Measurements from ENCODE around the gene CD2AP.
A peak's percentile ranks its signal among the peaks of the same experiment; 100 is the strongest.
"Not testable (repeated sequence)": the region's sequence is repeated elsewhere in the genome, so short reads cannot be mapped to it uniquely, and the experiment has no call there.

Gene CD2AP

GRCh38 chr6:47646689-47647088 is 169.1 kb downstream of the CD2AP start:
- TF ChIP-seq, protein P1, sequence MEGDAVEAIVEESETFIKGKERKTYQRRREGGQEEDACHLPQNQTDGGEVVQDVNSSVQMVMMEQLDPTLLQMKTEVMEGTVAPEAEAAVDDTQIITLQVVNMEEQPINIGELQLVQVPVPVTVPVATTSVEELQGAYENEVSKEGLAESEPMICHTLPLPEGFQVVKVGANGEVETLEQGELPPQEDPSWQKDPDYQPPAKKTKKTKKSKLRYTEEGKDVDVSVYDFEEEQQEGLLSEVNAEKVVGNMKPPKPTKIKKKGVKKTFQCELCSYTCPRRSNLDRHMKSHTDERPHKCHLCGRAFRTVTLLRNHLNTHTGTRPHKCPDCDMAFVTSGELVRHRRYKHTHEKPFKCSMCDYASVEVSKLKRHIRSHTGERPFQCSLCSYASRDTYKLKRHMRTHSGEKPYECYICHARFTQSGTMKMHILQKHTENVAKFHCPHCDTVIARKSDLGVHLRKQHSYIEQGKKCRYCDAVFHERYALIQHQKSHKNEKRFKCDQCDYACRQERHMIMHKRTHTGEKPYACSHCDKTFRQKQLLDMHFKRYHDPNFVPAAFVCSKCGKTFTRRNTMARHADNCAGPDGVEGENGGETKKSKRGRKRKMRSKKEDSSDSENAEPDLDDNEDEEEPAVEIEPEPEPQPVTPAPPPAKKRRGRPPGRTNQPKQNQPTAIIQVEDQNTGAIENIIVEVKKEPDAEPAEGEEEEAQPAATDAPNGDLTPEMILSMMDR (conservative IDR thresholded peaks at IDR 0.05), result 0 out of 2 replicates have a peak, but pooled peaks have one; percentile 9
- TF ChIP-seq ZFX (IDR thresholded peaks at IDR 0.05), result no peak
- H3K27ac ChIP-seq, result no peak overlapping the region

DNA sequence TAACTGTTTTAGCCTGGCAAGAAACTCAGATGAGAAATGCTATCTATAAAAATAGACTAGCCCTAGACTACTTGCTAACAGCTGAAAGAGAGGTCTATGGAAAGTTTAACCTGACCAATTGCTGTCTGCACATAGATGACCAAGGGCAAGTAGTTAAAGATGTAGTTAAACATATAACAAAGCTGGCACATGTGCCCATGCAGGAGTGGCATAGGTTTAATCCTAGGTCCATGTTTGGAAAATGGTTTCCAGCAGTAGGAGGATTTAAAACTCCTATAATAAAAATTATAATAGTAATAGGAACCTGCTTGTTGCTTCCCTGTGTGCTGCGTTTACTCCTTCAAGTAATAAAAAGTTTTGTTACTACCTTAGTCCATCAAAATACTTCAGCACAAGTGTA is 169.6 kb downstream of the CD2AP start:
- no peak overlapping the region for H3K27ac ChIP-seq
- no peak for TF ChIP-seq ZFX (IDR thresholded peaks at IDR 0.05)
- TF ChIP-seq, protein P1 (conservative IDR thresholded peaks at IDR 0.05), result no peak

GRCh38 chr6:47647626-47648025 is 170.0 kb downstream of the CD2AP start:
- H3K27ac ChIP-seq, result not testable (repeated sequence)

DNA sequence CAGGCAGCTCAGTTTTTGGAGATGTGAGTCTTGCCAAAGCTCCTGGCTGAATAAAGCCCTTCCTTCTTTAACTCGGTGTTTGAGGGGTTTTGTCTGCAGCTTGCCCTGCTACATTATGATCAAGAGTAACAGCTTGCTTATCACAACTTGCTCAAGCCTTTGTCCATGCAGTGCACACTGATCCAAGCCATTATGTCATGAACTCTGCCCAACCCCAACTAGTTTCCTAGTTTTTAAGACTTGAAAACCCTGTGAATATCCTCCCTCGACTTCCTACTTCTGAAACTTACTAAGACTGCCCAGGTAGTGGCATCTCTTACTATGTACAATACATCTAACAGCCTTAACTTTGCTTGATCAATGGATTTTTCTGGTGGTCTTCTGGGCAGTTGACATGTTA is 170.4 kb downstream of the CD2AP start:
- H3K27ac ChIP-seq, result no peak overlapping the region
- TF ChIP-seq, protein P1 (conservative IDR thresholded peaks at IDR 0.05), result no peak
- TF ChIP-seq ZFX (IDR thresholded peaks at IDR 0.05), result no peak

- no peak for TF ChIP-seq ZFX (IDR thresholded peaks at IDR 0.05)
- TF ChIP-seq, protein P1 (conservative IDR thresholded peaks at IDR 0.05), result no peak
- no peak overlapping the region for H3K27ac ChIP-seq
These were observed 173.2 kb downstream of the CD2AP start for GRCh38 chr6:47650553-47651432.

DNA sequence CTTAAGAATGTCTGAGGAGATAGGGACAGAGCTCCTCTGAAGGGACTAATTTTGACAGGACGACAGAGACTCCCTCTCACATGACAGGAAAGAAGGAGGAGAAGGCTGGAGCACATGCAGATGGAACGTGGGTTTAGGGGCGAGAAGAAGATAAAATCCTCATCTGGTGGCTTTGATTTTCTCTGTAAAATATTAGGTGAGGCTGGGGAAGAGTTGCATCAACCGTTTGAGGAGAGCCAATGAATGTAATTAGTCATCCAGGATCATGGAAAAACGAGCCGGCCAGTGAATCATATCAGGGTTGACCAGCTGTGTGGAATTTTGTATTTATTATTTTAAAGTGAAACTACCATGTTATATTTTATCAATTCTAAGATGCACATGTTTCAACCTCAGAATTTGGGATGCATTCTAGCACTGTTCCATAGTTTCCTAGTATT is 173.9 kb downstream of the CD2AP start:
- H3K27ac ChIP-seq, result no peak overlapping the region

DNA sequence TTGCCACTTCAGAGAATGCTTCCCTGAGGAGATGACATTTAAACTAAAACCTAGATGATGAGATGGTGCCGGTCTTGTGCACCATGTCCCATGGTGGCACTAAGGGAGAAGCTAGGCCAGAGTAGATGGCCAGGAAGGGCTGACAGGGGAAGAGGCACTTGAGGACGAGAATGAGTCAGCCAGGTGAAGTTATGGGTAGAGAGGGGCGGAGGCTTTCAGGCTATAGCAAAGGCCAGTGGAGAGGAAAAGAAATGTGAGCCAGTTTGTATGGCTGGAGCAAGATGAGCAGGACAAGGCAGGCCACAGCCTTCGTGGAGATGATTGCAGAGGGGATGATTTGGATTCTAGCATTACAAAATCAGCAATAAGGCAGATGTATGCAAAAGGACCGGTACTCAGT is 176.1 kb downstream of the CD2AP start:
- H3K27ac ChIP-seq, result no peak overlapping the region
- no peak for TF ChIP-seq ZFX (IDR thresholded peaks at IDR 0.05)
- TF ChIP-seq, protein P1 (conservative IDR thresholded peaks at IDR 0.05), result no peak

More for the DNA sequence above, 173.9 kb downstream of the CD2AP start:
- TF ChIP-seq, protein P1 (conservative IDR thresholded peaks at IDR 0.05), result no peak
- no peak for TF ChIP-seq ZFX (IDR thresholded peaks at IDR 0.05)

GRCh38 chr6:47654255-47654654 is 176.7 kb downstream of the CD2AP start:
- TF ChIP-seq, protein P1 (conservative IDR thresholded peaks at IDR 0.05), result no peak
- no peak for TF ChIP-seq ZFX (IDR thresholded peaks at IDR 0.05)
- no peak overlapping the region for H3K27ac ChIP-seq

Data from C4-2B (cell line).